Activated naive CD8-positive, alpha-beta T cell treated with anti-CD3 and anti-CD28 coated beads, Interleukin-2, amount 50 U/mL, for 24 hours (primary cell): ENCODE results near the gene ZC3H15.
"Not testable (repeated sequence)": the region's sequence is repeated elsewhere in the genome, so short reads cannot be mapped to it uniquely, and the experiment has no call there.

Experiments used
- ATAC-seq: fragments of 150-1000 bp; cut with Tn5 transposase; one replicate; pipeline ENCODE4 v1.10.0; 2021
- DNase-seq: peaks from one replicate; pipeline ENCODE4 v3.0.0; 2021
- H3K27ac Mint-ChIP-seq: one replicate; pipeline ENCODE4 v1.8.0; 2021; ENCODE audit warnings: mild to moderate bottlenecking, mixed read lengths
- H3K27me3 Mint-ChIP-seq: one replicate; pipeline ENCODE4 v1.8.0; 2021; ENCODE audit warnings: mixed read lengths
- H3K36me3 Mint-ChIP-seq: one replicate; pipeline ENCODE4 v1.8.0; 2021; ENCODE audit warnings: low read depth, mixed read lengths
- H3K4me1 Mint-ChIP-seq: one replicate; pipeline ENCODE4 v1.8.0; 2021; ENCODE audit warnings: mixed read lengths
- H3K4me3 Mint-ChIP-seq: one replicate; pipeline ENCODE4 v1.8.0; 2021; ENCODE audit warnings: mild to moderate bottlenecking, moderate library complexity, mixed read lengths
- H3K9me3 Mint-ChIP-seq: one replicate; pipeline ENCODE4 v1.8.0; 2021; ENCODE audit warnings: mixed read lengths

The ZC3H15 gene

GRCh38 chr2:186517090-186517489 is 31.0 kb downstream of the ZC3H15 start:
- H3K27ac Mint-ChIP-seq, result no peak overlapping the region
- H3K4me3 Mint-ChIP-seq, result no peak overlapping the region

GRCh38 chr2:186518291-186518690 is 32.2 kb downstream of the ZC3H15 start:
- H3K36me3 Mint-ChIP-seq, result peaks cover 48% of the 10 kb centered on the region
- H3K27ac Mint-ChIP-seq, result no peak overlapping the region
- no peaks in the 10 kb centered on the region for H3K27me3 Mint-ChIP-seq
- no peak overlapping the region for H3K4me3 Mint-ChIP-seq
- H3K4me1 Mint-ChIP-seq, result no peaks in the 10 kb centered on the region
- DNase-seq (no peak), ATAC-seq (no peak)
- H3K9me3 Mint-ChIP-seq, result peaks cover 3% of the 10 kb centered on the region

More at GRCh38 chr2:186517090-186517489, 31.0 kb downstream of the ZC3H15 start:
- Mint-ChIP-seq H3K9me3 (peaks cover 3% of the 10 kb centered on the region), H3K27me3 (no peaks in the 10 kb centered on the region), H3K36me3 (peaks cover 52% of the 10 kb centered on the region), H3K4me1 (no peaks in the 10 kb centered on the region)
- DNase-seq (no peak), ATAC-seq (no peak)

- H3K27me3 Mint-ChIP-seq, result no peaks in the 10 kb centered on the region
- no peaks in the 10 kb centered on the region for H3K4me1 Mint-ChIP-seq
- H3K36me3 Mint-ChIP-seq, result peaks cover 42% of the 10 kb centered on the region
- no peak for DNase-seq
- no peak overlapping the region for H3K27ac Mint-ChIP-seq
- H3K4me3 Mint-ChIP-seq, result no peak overlapping the region
- no peak for ATAC-seq
- H3K9me3 Mint-ChIP-seq, result peaks cover 3% of the 10 kb centered on the region
Observed at GRCh38 chr2:186518945-186519344, 32.9 kb downstream of the ZC3H15 start.

- H3K36me3 Mint-ChIP-seq, result peaks cover 39% of the 10 kb centered on the region
- not testable (repeated sequence) for H3K27me3 Mint-ChIP-seq, H3K27ac Mint-ChIP-seq
Observed at GRCh38 chr2:186521570-186522153, 35.6 kb downstream of the ZC3H15 start.

GRCh38 chr2:186522450-186522849 is 36.4 kb downstream of the ZC3H15 start:
- Mint-ChIP-seq H3K27ac (no peak overlapping the region), H3K4me1 (no peaks in the 10 kb centered on the region), H3K4me3 (no peak overlapping the region), H3K36me3 (peaks cover 33% of the 10 kb centered on the region), H3K9me3 (peaks cover 14% of the 10 kb centered on the region), H3K27me3 (no peaks in the 10 kb centered on the region)
- no peak for ATAC-seq
- DNase-seq, result no peak

More at GRCh38 chr2:186521570-186522153, 35.6 kb downstream of the ZC3H15 start:
- not testable (repeated sequence) for ATAC-seq, H3K4me3 Mint-ChIP-seq, DNase-seq, H3K4me1 Mint-ChIP-seq, H3K9me3 Mint-ChIP-seq

- no peak overlapping the region for H3K4me3 Mint-ChIP-seq
- H3K9me3 Mint-ChIP-seq, result peaks cover 14% of the 10 kb centered on the region
- H3K27me3 Mint-ChIP-seq, result no peaks in the 10 kb centered on the region
- DNase-seq (no peak), ATAC-seq (no peak)
- H3K4me1 Mint-ChIP-seq, result no peaks in the 10 kb centered on the region
- H3K36me3 Mint-ChIP-seq, result peaks cover 23% of the 10 kb centered on the region
- no peak overlapping the region for H3K27ac Mint-ChIP-seq
Observed at GRCh38 chr2:186523791-186524190, 37.7 kb downstream of the ZC3H15 start.

GRCh38 chr2:186526281-186526680 is 40.2 kb downstream of the ZC3H15 start:
- H3K27ac Mint-ChIP-seq, result no peak overlapping the region
- H3K27me3 Mint-ChIP-seq, result no peaks in the 10 kb centered on the region
- peaks cover 6% of the 10 kb centered on the region for H3K36me3 Mint-ChIP-seq
- H3K4me3 Mint-ChIP-seq, result no peak overlapping the region
- H3K4me1 Mint-ChIP-seq, result no peaks in the 10 kb centered on the region
- H3K9me3 Mint-ChIP-seq, result peaks cover 10% of the 10 kb centered on the region
- ATAC-seq, result no peak
- DNase-seq, result no peak

- no peak overlapping the region for H3K27ac Mint-ChIP-seq
- no peak overlapping the region for H3K4me3 Mint-ChIP-seq
- ATAC-seq (no peak), DNase-seq (no peak)
- no peaks in the 10 kb centered on the region for H3K36me3 Mint-ChIP-seq
- peaks cover 10% of the 10 kb centered on the region for H3K9me3 Mint-ChIP-seq
- no peaks in the 10 kb centered on the region for H3K4me1 Mint-ChIP-seq
- no peaks in the 10 kb centered on the region for H3K27me3 Mint-ChIP-seq
Observed at GRCh38 chr2:186530314-186530713, 44.3 kb downstream of the ZC3H15 start.

- Mint-ChIP-seq H3K4me3 (no peak overlapping the region), H3K4me1 (no peaks in the 10 kb centered on the region), H3K36me3 (no peaks in the 10 kb centered on the region), H3K27me3 (no peaks in the 10 kb centered on the region), H3K9me3 (peaks cover 9% of the 10 kb centered on the region), H3K27ac (no peak overlapping the region)
- ATAC-seq, result no peak
- DNase-seq, result no peak
Observed at GRCh38 chr2:186531257-186531775, 45.3 kb downstream of the ZC3H15 start.

- no peaks in the 10 kb centered on the region for H3K9me3 Mint-ChIP-seq
- no peaks in the 10 kb centered on the region for H3K36me3 Mint-ChIP-seq
- H3K4me3 Mint-ChIP-seq, result no peak overlapping the region
- no peak overlapping the region for H3K27ac Mint-ChIP-seq
- ATAC-seq (no peak), DNase-seq (no peak)
- peaks cover 4% of the 10 kb centered on the region for H3K27me3 Mint-ChIP-seq
- H3K4me1 Mint-ChIP-seq, result no peaks in the 10 kb centered on the region
Observed at GRCh38 chr2:186532891-186533290, 46.8 kb downstream of the ZC3H15 start.

GRCh38 chr2:186533717-186534116 is 47.7 kb downstream of the ZC3H15 start:
- H3K27ac Mint-ChIP-seq, result no peak overlapping the region
- ATAC-seq (no peak), DNase-seq (no peak)
- no peaks in the 10 kb centered on the region for H3K9me3 Mint-ChIP-seq
- peaks cover 4% of the 10 kb centered on the region for H3K27me3 Mint-ChIP-seq
- no peaks in the 10 kb centered on the region for H3K4me1 Mint-ChIP-seq
- H3K4me3 Mint-ChIP-seq, result no peak overlapping the region
- H3K36me3 Mint-ChIP-seq, result no peaks in the 10 kb centered on the region

- DNase-seq (no peak), ATAC-seq (no peak)
- peaks cover 4% of the 10 kb centered on the region for H3K27me3 Mint-ChIP-seq
- no peak overlapping the region for H3K4me3 Mint-ChIP-seq
- no peaks in the 10 kb centered on the region for H3K9me3 Mint-ChIP-seq
- H3K27ac Mint-ChIP-seq, result no peak overlapping the region
- no peaks in the 10 kb centered on the region for H3K4me1 Mint-ChIP-seq
- H3K36me3 Mint-ChIP-seq, result no peaks in the 10 kb centered on the region
Observed at GRCh38 chr2:186534406-186534805, 48.3 kb downstream of the ZC3H15 start.

- no peaks in the 10 kb centered on the region for H3K4me1 Mint-ChIP-seq
- no peak overlapping the region for H3K27ac Mint-ChIP-seq
- peaks cover 6% of the 10 kb centered on the region for H3K27me3 Mint-ChIP-seq
- H3K36me3 Mint-ChIP-seq, result no peaks in the 10 kb centered on the region
- no peak for DNase-seq
- H3K9me3 Mint-ChIP-seq, result no peaks in the 10 kb centered on the region
- H3K4me3 Mint-ChIP-seq, result no peak overlapping the region
- no peak for ATAC-seq
Observed at GRCh38 chr2:186535861-186536260, 49.8 kb downstream of the ZC3H15 start.

GRCh38 chr2:186537019-186537418 is 51.0 kb downstream of the ZC3H15 start:
- H3K9me3 Mint-ChIP-seq, result no peaks in the 10 kb centered on the region
- ATAC-seq (no peak), DNase-seq (no peak)
- H3K4me1 Mint-ChIP-seq, result no peaks in the 10 kb centered on the region
- no peak overlapping the region for H3K4me3 Mint-ChIP-seq
- H3K27me3 Mint-ChIP-seq, result peaks cover 6% of the 10 kb centered on the region
- H3K36me3 Mint-ChIP-seq, result no peaks in the 10 kb centered on the region
- H3K27ac Mint-ChIP-seq, result no peak overlapping the region

GRCh38 chr2:186540941-186541340 is 54.9 kb downstream of the ZC3H15 start:
- ATAC-seq (no peak), DNase-seq (no peak)
- Mint-ChIP-seq H3K36me3 (no peaks in the 10 kb centered on the region), H3K27me3 (peaks cover 6% of the 10 kb centered on the region), H3K27ac (no peak overlapping the region), H3K9me3 (no peaks in the 10 kb centered on the region), H3K4me3 (no peak overlapping the region), H3K4me1 (no peaks in the 10 kb centered on the region)

GRCh38 chr2:186542002-186542401 is 55.9 kb downstream of the ZC3H15 start:
- no peak for ATAC-seq
- Mint-ChIP-seq H3K4me3 (no peak overlapping the region), H3K36me3 (no peaks in the 10 kb centered on the region), H3K27ac (no peak overlapping the region), H3K9me3 (no peaks in the 10 kb centered on the region), H3K4me1 (no peaks in the 10 kb centered on the region), H3K27me3 (peaks cover 4% of the 10 kb centered on the region)
- no peak for DNase-seq
